GM10847 (cell line): ENCODE results near the gene USP8.

ENCODE experiments used
- POLR2A ChIP-seq: IDR thresholded peaks from 2 replicates; pipeline ENCODE4 v1.6.1; 2011; ENCODE audit not compliant: insufficient read length; ENCODE audit errors: extremely low read depth

The USP8 gene

GRCh38 chr15:50506121-50506520 lies 81.9 kb downstream of the USP8 start:
- TF ChIP-seq POLR2A, result no peak

- TF ChIP-seq POLR2A, result no peak
These were observed 88.8 kb downstream of the USP8 start for GRCh38 chr15:50513001-50513400.

GRCh38 chr15:50519740-50520425 lies 95.7 kb downstream of the USP8 start:
- TF ChIP-seq POLR2A, result no peak

GRCh38 chr15:50523851-50524251 lies 99.6 kb downstream of the USP8 start:
- no peak for TF ChIP-seq POLR2A

- TF ChIP-seq POLR2A, result no peak
These were observed 107.0 kb downstream of the USP8 start for GRCh38 chr15:50531163-50531562.

- TF ChIP-seq POLR2A, result no peak
These were observed 107.6 kb downstream of the USP8 start for GRCh38 chr15:50531766-50532165.

- no peak for TF ChIP-seq POLR2A
These were observed 118.6 kb downstream of the USP8 start for GRCh38 chr15:50542887-50543210.

- no peak for TF ChIP-seq POLR2A
These were observed 119.4 kb downstream of the USP8 start for GRCh38 chr15:50543556-50543955.

GRCh38 chr15:50544368-50544767 lies 120.2 kb downstream of the USP8 start:
- no peak for TF ChIP-seq POLR2A

- no peak for TF ChIP-seq POLR2A
These were observed 122.4 kb downstream of the USP8 start, which contains the start of gene USP50 for GRCh38 chr15:50546566-50546965. USP50 (minus strand) TSS chr15:50546666; CDS start chr15:50546525, 141 bp downstream.

GRCh38 chr15:50549326-50549725 lies 125.1 kb downstream of the USP8 start:
- TF ChIP-seq POLR2A, result no peak

GRCh38 chr15:50552238-50552637 lies 128.0 kb downstream of the USP8 start:
- no peak for TF ChIP-seq POLR2A

- no peak for TF ChIP-seq POLR2A
These were observed 132.6 kb downstream of the USP8 start for GRCh38 chr15:50556642-50557371.

GRCh38 chr15:50558012-50558411 lies 133.8 kb downstream of the USP8 start:
- TF ChIP-seq POLR2A, result no peak

GRCh38 chr15:50562735-50563640 lies 138.8 kb downstream of the USP8 start:
- no peak for TF ChIP-seq POLR2A

- no peak for TF ChIP-seq POLR2A
These were observed 139.6 kb downstream of the USP8 start for GRCh38 chr15:50563756-50564155.
